HCT116 (cell line): Measurements from ENCODE around the gene ARRDC1. TPM values are rescaled to one million over a fixed set of nuclear protein-coding genes. Genes with fewer than 3 reads are reported as not detected.

ENCODE experiments used
- ATAC-seq: fragments of 200-7000 bp; cut with Tn5 transposase; 2 replicates; pipeline ENCODE4 v1.9.1; 2020; ENCODE audit warnings: mild to moderate bottlenecking, moderate library complexity
- BruUV-seq: library from RNA; stranded (reverse); fragments of 400-500 nt; replicated peaks from 2 replicates; lab custom pipeline; 2021; lab: Mats Ljungman, UMichigan
- CTCF ChIA-PET: fragments of 300-600 bp; sonication (Branson Sonifier 250); formaldehyde crosslinking; loops from one replicate; lab custom pipeline; 2021; ENCODE audit warnings: antibody characterized with exemption; lab: Charles Lee
- POLR2A ChIA-PET: fragments of 300-600, 350-600 bp; sonication (Branson Sonifier 250); formaldehyde crosslinking; loops from one replicate; lab custom pipeline; 2021; ENCODE audit warnings: antibody characterized with exemption; lab: Charles Lee
- RAD21 ChIA-PET, 2 experiments: fragments of 300-600 bp; sonication (Branson Sonifier 250); formaldehyde crosslinking; loops; one replicate each; lab custom pipeline; 2023; ENCODE audit warnings: low total read pairs in 2 of 2; ENCODE audit not compliant: uncharacterized antibody in 2 of 2, unreplicated experiment in 2 of 2, low non-redundant PET in 1 of 2; lab: Charles Lee
- DNase-seq: peaks from one replicate; pipeline ENCODE4 v3.0.0-alpha.2; 2010; ENCODE audit warnings: low read depth, low spot score
- H2AFZ ChIP-seq: fragments of 200-600 bp; shearing (Covaris generic), sonication (generic); 2 replicates; pipeline ENCODE4 v1.6.1; 2017; ENCODE audit warnings: low read depth, mixed run types, mixed read lengths, antibody characterized with exemption, low read length; ENCODE audit not compliant: poor library complexity, severe bottlenecking
- H3K27ac ChIP-seq: 2 replicates; pipeline ENCODE4 v1.5.1; 2012; ENCODE audit warnings: low read depth, low read length
- H3K27me3 ChIP-seq: fragments of 200-600 bp; sonication (generic); 2 replicates; pipeline ENCODE4 v1.6.1; 2016; ENCODE audit warnings: mixed run types, low read length, mixed read lengths; ENCODE audit not compliant: insufficient read depth
- H3K36me3 ChIP-seq, 2 experiments: fragments of 200-500 bp in 1 of 2; fragments of 200-600 bp in 1 of 2; sonication (Bioruptor generic) in 1 of 2; sonication (generic) in 1 of 2; 2 replicates each; pipeline versions ENCODE4 v1.5.1 to v1.6.1; 2014 to 2016; ENCODE audit warnings: low read length in 2 of 2, inconsistent platforms in 1 of 2, mixed read lengths in 1 of 2, mixed run types in 1 of 2; ENCODE audit not compliant: insufficient read depth in 2 of 2, control insufficient read depth in 1 of 2
- H3K4me1 ChIP-seq, 2 experiments: fragments of 200-600 bp in 1 of 2; sonication (generic) in 1 of 2; 2 replicates each; pipeline versions ENCODE4 v1.5.1 to v1.6.1; 2012 to 2017; ENCODE audit warnings: low read length in 2 of 2, inconsistent platforms in 1 of 2, mild to moderate bottlenecking in 1 of 2, mixed read lengths in 1 of 2, mixed run types in 1 of 2, moderate library complexity in 1 of 2; ENCODE audit not compliant: insufficient read depth in 2 of 2, control insufficient read depth in 1 of 2
- H3K4me2 ChIP-seq: fragments of 200-600 bp; sonication (generic); 2 replicates; pipeline ENCODE4 v1.6.1; 2017; ENCODE audit warnings: mixed run types, low read length, mixed read lengths
- H3K4me3 ChIP-seq, 2 experiments: fragments of 200-600 bp in 1 of 2; sonication (generic) in 1 of 2; replicated peaks in 1 of 2; 2 replicates each; pipeline ENCODE4 v1.5.1; 2011 to 2016; ENCODE audit warnings: low read length in 2 of 2, control low read depth in 1 of 2, low read depth in 1 of 2, mild to moderate bottlenecking in 1 of 2, mixed read lengths in 1 of 2, mixed run types in 1 of 2
- H3K79me2 ChIP-seq: fragments of 200-600 bp; sonication (generic); 2 replicates; pipeline ENCODE4 v1.6.1; 2017; ENCODE audit warnings: mild to moderate bottlenecking, mixed run types, low read length, moderate library complexity, mixed read lengths; ENCODE audit not compliant: insufficient read depth
- H3K9ac ChIP-seq: fragments of 200-600 bp; sonication (generic); 2 replicates; pipeline ENCODE4 v1.6.1; 2016; ENCODE audit warnings: low read length, mixed read lengths
- H3K9me2 ChIP-seq: fragments of 200-600 bp; sonication (generic), shearing (Covaris generic); 2 replicates; pipeline ENCODE4 v1.6.1; 2017; ENCODE audit warnings: mixed run types, mild to moderate bottlenecking, moderate library complexity; ENCODE audit not compliant: insufficient read depth
- H3K9me3 ChIP-seq, 2 experiments: fragments of 200-500 bp in 1 of 2; fragments of 200-600 bp in 1 of 2; sonication (Bioruptor generic) in 1 of 2; sonication (generic) in 1 of 2; 2 replicates each; pipeline ENCODE4 v1.6.1; 2014 to 2017; ENCODE audit warnings: low read length in 2 of 2, mixed read lengths in 2 of 2, inconsistent platforms in 1 of 2, low read depth in 1 of 2, mild to moderate bottlenecking in 1 of 2, mixed run types in 1 of 2, moderate library complexity in 1 of 2; ENCODE audit not compliant: control insufficient read depth in 1 of 2, insufficient read depth in 1 of 2
- H4K20me1 ChIP-seq: fragments of 200-600 bp; sonication (generic), shearing (Covaris generic); 2 replicates; pipeline ENCODE4 v1.6.1; 2017; ENCODE audit warnings: mixed run types, mild to moderate bottlenecking, moderate library complexity; ENCODE audit not compliant: insufficient read depth
- ATF3 ChIP-seq: IDR thresholded peaks from 2 replicates; pipeline ENCODE4 v1.6.1; 2012
- CBX3 ChIP-seq: IDR thresholded peaks from 2 replicates; pipeline ENCODE4 v1.6.1; 2012; ENCODE audit warnings: low read depth
- CEBPB ChIP-seq: IDR thresholded peaks from 2 replicates; pipeline ENCODE4 v1.6.1; 2012; ENCODE audit warnings: low read depth
- EGR1 ChIP-seq: IDR thresholded peaks from 2 replicates; pipeline ENCODE4 v1.6.1; 2012; ENCODE audit warnings: low read depth
- JUND ChIP-seq: IDR thresholded peaks from 2 replicates; pipeline ENCODE4 v1.6.1; 2012
- MAX ChIP-seq: IDR thresholded peaks from 2 replicates; pipeline ENCODE4 v1.6.1; 2012
- POLR2A ChIP-seq: IDR thresholded peaks from 2 replicates; pipeline ENCODE4 v1.7.0; 2011; ENCODE audit warnings: borderline replicate concordance; ENCODE audit not compliant: insufficient read depth, insufficient read length; ENCODE audit errors: extremely low read depth
- POLR2AphosphoS5 ChIP-seq: IDR thresholded peaks from 2 replicates; pipeline ENCODE4 v1.6.1; 2011; ENCODE audit warnings: mild to moderate bottlenecking, low read depth, low read length, moderate library complexity
- REST ChIP-seq: IDR thresholded peaks from 2 replicates; pipeline ENCODE4 v1.6.1; 2012; ENCODE audit warnings: low read depth
- SIN3A ChIP-seq: IDR thresholded peaks from 2 replicates; pipeline ENCODE4 v1.6.1; 2012; ENCODE audit warnings: low read depth
- YY1 ChIP-seq: IDR thresholded peaks from 2 replicates; pipeline ENCODE4 v1.6.1; 2011; ENCODE audit warnings: low read length, low read depth, moderate library complexity, mild to moderate bottlenecking; ENCODE audit not compliant: insufficient replicate concordance; ENCODE audit errors: extremely low read depth
- ZBTB33 ChIP-seq: IDR thresholded peaks from 2 replicates; pipeline ENCODE4 v1.6.1; 2011; ENCODE audit warnings: mild to moderate bottlenecking, low read length, moderate library complexity; ENCODE audit not compliant: insufficient replicate concordance; ENCODE audit errors: extremely low read depth
- ZFX ChIP-seq: fragments of 450-650 bp; IDR thresholded peaks from 2 replicates; pipeline ENCODE4 v1.6.1; 2017
- intact Hi-C: fragments of 100-400 bp; cut with micrococcal nuclease; formaldehyde crosslinking; loops from 2 replicates; pipeline ENCODE4 v1.10.0; 2022
- total RNA-seq: library from RNA; stranded (reverse); gene quantifications from one replicate; pipeline ENCODE4 v1.2.1, GENCODE V29; 2021; ENCODE audit not compliant: unreplicated experiment

ARRDC1 gene
- total RNA-seq, 1 experiment from 2014 or later, result 82.8 TPM

GRCh38 chr9:137650259-137650658, 44.8 kb downstream of the ARRDC1 start:
- peaks cover 96% of the 10 kb centered on the region for H3K79me2 ChIP-seq
- TF ChIP-seq REST (no peak), CBX3 (no peak), ATF3 (no peak), POLR2A (no peak)
- peaks cover 1% of the 10 kb centered on the region; the same call in 1 of the 2 replicates for H4K20me1 ChIP-seq
- H3K4me3 ChIP-seq, result no peak overlapping the region
- DNase-seq (no peak), ATAC-seq (no peak)
- no peaks in the 10 kb centered on the region for H3K9me2 ChIP-seq
- H3K9me3 ChIP-seq, result no peaks in the 10 kb centered on the region
- no peak overlapping the region for H3K27ac ChIP-seq
- POLR2A ChIA-PET, result no interaction called here
- no peak overlapping the region for H3K4me2 ChIP-seq
- H3K36me3 ChIP-seq, result peaks cover 3 to 5% of the 10 kb centered on the region in 2 experiments; a peak in 1 of 4 replicates
- BruUV-seq, result no TSS peak
- no peak overlapping the region for H3K9ac ChIP-seq
- CTCF ChIA-PET, result no interaction called here
- no peaks in the 10 kb centered on the region for H3K27me3 ChIP-seq
- RAD21 ChIA-PET, result no interaction called here
- intact Hi-C loops, result no loop called here
- no peaks in the 10 kb centered on the region for H3K4me1 ChIP-seq
- no peak overlapping the region for H2AFZ ChIP-seq

DNA sequence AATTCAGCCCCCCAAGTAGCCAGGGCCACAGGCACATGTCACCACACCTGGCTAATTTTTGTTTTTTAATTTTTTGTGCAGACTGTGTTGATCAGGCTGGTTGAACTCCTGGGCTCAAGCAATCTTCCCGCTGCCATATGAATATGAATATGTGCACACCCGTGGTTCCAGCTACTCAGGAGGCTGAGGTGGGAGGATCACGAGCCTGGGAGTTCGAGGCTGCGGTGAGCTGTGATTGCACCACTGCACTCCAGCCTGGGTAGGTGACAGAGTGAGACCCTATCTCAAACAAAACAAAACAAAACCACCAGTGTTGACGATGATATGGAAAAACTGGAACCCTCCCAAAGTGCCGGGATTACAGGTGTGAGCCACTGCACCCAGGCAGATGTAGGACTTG, 45.3 kb downstream of the ARRDC1 start:
- ATAC-seq (no peak), DNase-seq (no peak)
- ChIA-PET POLR2A (no interaction called here), CTCF (no interaction called here), RAD21 (no interaction called here)
- Histone ChIP-seq H3K27me3 (no peaks in the 10 kb centered on the region), H3K4me3 (no peak overlapping the region), H4K20me1 (peaks cover 3% of the 10 kb centered on the region; the same call in 1 of the 2 replicates), H3K9me3 (no peaks in the 10 kb centered on the region), H3K79me2 (peaks cover 96% of the 10 kb centered on the region), H3K4me1 (no peaks in the 10 kb centered on the region), H3K9ac (no peak overlapping the region), H3K36me3 (peaks cover 3 to 8% of the 10 kb centered on the region in 2 experiments; a peak in 1 of 4 replicates), H3K27ac (no peak overlapping the region), H2AFZ (no peak overlapping the region), H3K4me2 (no peak overlapping the region), H3K9me2 (no peaks in the 10 kb centered on the region)
- no TSS peak for BruUV-seq
- intact Hi-C loops, result no loop called here
- TF ChIP-seq POLR2AphosphoS5 (no peak), EGR1 (no peak), JUND (no peak), CEBPB (no peak), YY1 (no peak), MAX (no peak), ZBTB33 (no peak), ZFX (no peak), SIN3A (no peak), ATF3 (no peak), CBX3 (no peak)
